ENCODE results near the gene LY6G6F.

The LY6G6F gene

GRCh38 chr6:31720196-31720770, 13.6 kb downstream of the LY6G6F start:
- H3K4me3 ChIP-seq (replicated peaks; ENCODE audit: low read depth, low read length) = no peak overlapping the region
- no peak for DNase-seq (ENCODE audit: low read depth)
- no peak for TF ChIP-seq CTCF (IDR thresholded peaks at IDR 0.05; ENCODE audit: low read length, missing control alignments)

GRCh38 chr6:31721351-31722020, 14.8 kb downstream of the LY6G6F start, which contains the start of gene LY6G6C:
Gene LY6G6C (minus strand): TSS chr6:31721746. CDS start chr6:31721679, 67 bp downstream.
- no peak for DNase-seq (ENCODE audit: low read depth)
- no peak within 1 kb of the TSS for H3K4me3 ChIP-seq (replicated peaks; ENCODE audit: low read depth, low read length)
- TF ChIP-seq CTCF (IDR thresholded peaks at IDR 0.05; ENCODE audit: low read length, missing control alignments) = no peak

- no peak for TF ChIP-seq CTCF (IDR thresholded peaks at IDR 0.05; ENCODE audit: low read length, missing control alignments)
- no peak for DNase-seq (ENCODE audit: low read depth)
- H3K4me3 ChIP-seq (replicated peaks; ENCODE audit: low read depth, low read length) = no peak overlapping the region
These were observed 15.5 kb downstream of the LY6G6F start for GRCh38 chr6:31722173-31722572.

GRCh38 chr6:31723245-31723979, 16.7 kb downstream of the LY6G6F start, which contains the start of gene MPIG6B:
Gene MPIG6B (plus strand): TSS chr6:31723373. CDS start chr6:31723384, 11 bp downstream.
- TF ChIP-seq CTCF (IDR thresholded peaks at IDR 0.05; ENCODE audit: low read length, missing control alignments) = no peak
- H3K4me3 ChIP-seq (replicated peaks; ENCODE audit: low read depth, low read length) = no peak within 1 kb of the TSS
- no peak for DNase-seq (ENCODE audit: low read depth)

GRCh38 chr6:31723980-31724691, 17.5 kb downstream of the LY6G6F start:
- no peak for TF ChIP-seq CTCF (IDR thresholded peaks at IDR 0.05; ENCODE audit: low read length, missing control alignments)
- no peak overlapping the region for H3K4me3 ChIP-seq (replicated peaks; ENCODE audit: low read depth, low read length)

GRCh38 chr6:31725502-31726350, 19.1 kb downstream of the LY6G6F start:
- TF ChIP-seq CTCF (IDR thresholded peaks at IDR 0.05; ENCODE audit: low read length, missing control alignments) = no peak
- H3K4me3 ChIP-seq (replicated peaks; ENCODE audit: low read depth, low read length) = no peak overlapping the region
- peak; percentile 88 for DNase-seq (ENCODE audit: low read depth)

More at GRCh38 chr6:31723980-31724691, 17.5 kb downstream of the LY6G6F start:
- DNase-seq (ENCODE audit: low read depth) = no peak
